ENCODE results near the gene SQOR.

The SQOR gene

DNA sequence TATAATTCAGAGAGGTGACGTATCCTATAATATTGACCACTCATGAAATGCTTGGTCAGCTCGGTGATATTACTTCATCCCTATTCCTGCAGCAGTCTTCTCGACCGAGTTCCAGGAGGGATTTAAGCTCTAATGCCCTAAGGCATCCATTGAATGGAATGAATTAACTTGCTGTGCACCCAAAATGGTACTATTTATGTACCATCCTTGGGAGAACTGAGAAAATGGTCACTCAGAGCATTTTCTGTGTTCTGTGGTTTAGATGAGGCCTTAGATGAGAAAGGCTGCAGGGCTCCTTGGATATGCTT, 47.0 kb upstream of the SQOR start:
- H3K4me1 ChIP-seq (ENCODE audit: control insufficient read depth in 1 of 2, insufficient read depth in 1 of 2, low read depth in 1 of 2, low read length in 1 of 2): peaks cover 32 to 35% of the 10 kb centered on the region in 2 experiments
- H3K36me3 ChIP-seq: peaks cover 8% of the 10 kb centered on the region

DNA sequence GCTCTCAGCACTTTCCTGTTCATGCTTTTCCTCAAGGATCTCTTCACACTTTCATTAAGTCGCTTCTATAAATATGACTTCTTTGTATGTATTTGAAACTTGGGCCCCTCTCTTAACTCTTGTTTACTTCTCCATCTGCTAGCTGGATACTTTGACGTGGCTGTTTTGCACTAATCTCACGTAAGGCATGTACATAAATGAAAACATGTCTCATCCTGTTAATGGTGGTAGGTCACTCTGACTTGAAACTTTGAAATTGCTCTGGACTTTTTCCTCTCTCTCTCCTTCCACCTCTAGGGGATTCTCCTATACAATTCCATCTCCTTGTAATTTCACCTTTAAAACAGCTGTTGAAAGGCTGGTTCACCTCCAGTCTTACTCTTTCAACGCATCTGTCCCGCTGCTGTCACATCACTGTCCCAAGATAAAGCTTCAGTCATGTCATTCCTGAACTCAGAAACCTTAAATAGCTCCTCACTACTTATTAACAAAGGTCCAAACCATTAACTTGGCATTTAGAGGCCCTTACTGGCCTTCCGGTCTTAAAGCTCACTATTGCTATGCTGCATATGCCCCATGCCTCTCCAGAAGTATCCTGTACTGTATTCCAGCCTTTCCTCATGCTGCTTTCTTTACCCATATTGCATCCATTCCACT, 46.5 kb upstream of the SQOR start:
- H3K4me3 ChIP-seq (ENCODE audit: low read depth in 1 of 2, low read length in 1 of 2): peak overlapping the region; percentile 79 to 85
- H3K4me1 ChIP-seq (ENCODE audit: control insufficient read depth in 1 of 2, insufficient read depth in 1 of 2, low read depth in 1 of 2, low read length in 1 of 2): peaks cover 31 to 33% of the 10 kb centered on the region in 2 experiments
- peak overlapping the region; percentile 96 for H3K27ac ChIP-seq
- peaks cover 9% of the 10 kb centered on the region for H3K36me3 ChIP-seq
- H3K27me3 ChIP-seq: no peaks in the 10 kb centered on the region
- H3K9me3 ChIP-seq: no peaks in the 10 kb centered on the region
- TF ChIP-seq, protein P1, sequence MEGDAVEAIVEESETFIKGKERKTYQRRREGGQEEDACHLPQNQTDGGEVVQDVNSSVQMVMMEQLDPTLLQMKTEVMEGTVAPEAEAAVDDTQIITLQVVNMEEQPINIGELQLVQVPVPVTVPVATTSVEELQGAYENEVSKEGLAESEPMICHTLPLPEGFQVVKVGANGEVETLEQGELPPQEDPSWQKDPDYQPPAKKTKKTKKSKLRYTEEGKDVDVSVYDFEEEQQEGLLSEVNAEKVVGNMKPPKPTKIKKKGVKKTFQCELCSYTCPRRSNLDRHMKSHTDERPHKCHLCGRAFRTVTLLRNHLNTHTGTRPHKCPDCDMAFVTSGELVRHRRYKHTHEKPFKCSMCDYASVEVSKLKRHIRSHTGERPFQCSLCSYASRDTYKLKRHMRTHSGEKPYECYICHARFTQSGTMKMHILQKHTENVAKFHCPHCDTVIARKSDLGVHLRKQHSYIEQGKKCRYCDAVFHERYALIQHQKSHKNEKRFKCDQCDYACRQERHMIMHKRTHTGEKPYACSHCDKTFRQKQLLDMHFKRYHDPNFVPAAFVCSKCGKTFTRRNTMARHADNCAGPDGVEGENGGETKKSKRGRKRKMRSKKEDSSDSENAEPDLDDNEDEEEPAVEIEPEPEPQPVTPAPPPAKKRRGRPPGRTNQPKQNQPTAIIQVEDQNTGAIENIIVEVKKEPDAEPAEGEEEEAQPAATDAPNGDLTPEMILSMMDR (IDR thresholded peaks at IDR 0.05): no peak

More for the DNA sequence above, 47.0 kb upstream of the SQOR start:
- TF ChIP-seq, protein P1 (IDR thresholded peaks at IDR 0.05): no peak
- peaks cover 3% of the 10 kb centered on the region for H3K27me3 ChIP-seq
- H3K9me3 ChIP-seq: no peaks in the 10 kb centered on the region
- peak overlapping the region; percentile 79 to 85 for H3K4me3 ChIP-seq (ENCODE audit: low read depth in 1 of 2, low read length in 1 of 2)
- peak overlapping the region; percentile 96 for H3K27ac ChIP-seq

DNA sequence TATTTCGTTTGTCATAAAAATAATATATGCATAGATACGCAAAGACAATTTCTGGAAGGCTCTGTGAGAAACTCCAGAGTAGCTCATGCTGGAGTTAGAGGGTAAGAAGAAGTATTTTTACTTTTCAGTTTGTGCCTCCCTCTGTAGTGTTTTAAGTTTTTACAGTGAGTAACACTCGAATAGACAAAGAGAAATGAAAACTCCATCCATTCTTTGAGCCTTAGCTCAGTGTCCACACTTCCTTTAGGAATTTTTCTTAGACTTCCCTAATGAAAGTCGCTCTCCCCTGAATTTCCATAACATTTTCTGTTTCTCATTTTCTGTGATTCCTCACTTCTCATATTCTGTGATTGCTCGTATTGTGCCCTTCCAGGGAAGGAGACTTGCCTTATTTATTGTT, 45.6 kb upstream of the SQOR start:
- H3K4me3 ChIP-seq (ENCODE audit: low read depth in 1 of 2, low read length in 1 of 2): no peak overlapping the region
- peaks cover 22 to 24% of the 10 kb centered on the region in 2 experiments for H3K4me1 ChIP-seq (ENCODE audit: control insufficient read depth in 1 of 2, insufficient read depth in 1 of 2, low read depth in 1 of 2, low read length in 1 of 2)
- no peak overlapping the region for H3K27ac ChIP-seq
- no peaks in the 10 kb centered on the region for H3K9me3 ChIP-seq
- no peaks in the 10 kb centered on the region for H3K27me3 ChIP-seq
- peaks cover 10% of the 10 kb centered on the region for H3K36me3 ChIP-seq
- TF ChIP-seq, protein P1 (IDR thresholded peaks at IDR 0.05): no peak

DNA sequence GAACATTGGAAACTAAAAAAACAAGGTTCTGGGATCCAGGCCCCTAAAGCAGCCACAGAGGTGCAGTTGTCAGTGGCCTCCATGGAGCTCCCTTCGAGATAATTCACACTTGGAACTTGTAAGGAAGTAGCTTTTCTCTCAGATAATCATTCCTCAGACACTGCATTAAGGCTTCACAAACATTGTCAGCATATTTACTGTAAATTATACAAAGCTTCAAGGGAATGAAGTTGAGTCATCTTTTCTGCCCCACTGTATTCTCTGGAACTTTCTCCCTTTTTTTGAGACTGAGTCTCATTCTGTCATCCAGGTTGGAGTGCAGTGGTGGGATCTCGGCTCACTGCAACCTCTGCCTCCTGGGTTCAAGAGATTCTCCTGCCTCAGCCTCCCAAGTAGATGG, 40.5 kb upstream of the SQOR start:
- H3K27ac ChIP-seq: no peak overlapping the region
- no peak overlapping the region for H3K4me3 ChIP-seq (ENCODE audit: low read depth in 1 of 2, low read length in 1 of 2)
- TF ChIP-seq, protein P1 (IDR thresholded peaks at IDR 0.05): no peak
- no peaks in the 10 kb centered on the region for H3K4me1 ChIP-seq (ENCODE audit: control insufficient read depth in 1 of 2, insufficient read depth in 1 of 2, low read depth in 1 of 2, low read length in 1 of 2)
- no peaks in the 10 kb centered on the region for H3K27me3 ChIP-seq
- peaks cover 28% of the 10 kb centered on the region for H3K36me3 ChIP-seq
- no peaks in the 10 kb centered on the region for H3K9me3 ChIP-seq

DNA sequence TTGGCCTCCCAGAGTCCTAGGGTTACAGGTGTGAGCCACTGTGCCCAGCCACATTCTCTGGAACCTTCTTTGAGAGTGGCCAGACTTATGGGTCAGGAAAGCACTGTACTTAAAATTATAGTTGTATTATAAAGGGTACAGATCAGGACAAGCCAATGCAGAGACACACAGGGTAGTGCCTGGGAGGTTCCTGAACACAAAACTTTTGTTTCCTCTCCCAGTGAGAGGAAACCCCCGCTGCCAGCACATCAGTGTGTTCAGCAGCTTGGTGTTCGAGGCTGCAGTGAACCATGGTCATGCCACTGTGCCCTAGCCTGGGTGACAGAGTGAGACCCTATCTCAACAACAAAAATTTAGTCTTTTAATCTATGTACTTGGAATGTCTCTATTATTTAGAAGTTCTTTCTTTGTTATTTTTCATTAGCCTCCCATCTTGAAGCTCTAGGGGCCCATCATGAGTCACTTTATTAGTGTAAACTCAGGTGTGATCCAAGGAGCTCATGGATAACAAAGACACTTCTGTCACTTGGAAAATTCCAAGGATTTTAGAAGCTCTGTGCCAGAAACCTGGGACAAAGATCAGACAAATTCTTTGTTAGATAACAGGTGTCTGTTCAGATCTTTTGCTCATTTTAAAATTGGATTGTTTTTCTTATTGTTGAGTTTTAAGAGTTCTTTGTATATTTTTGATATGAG, 39.8 kb upstream of the SQOR start:
- H3K4me3 ChIP-seq (ENCODE audit: low read depth in 1 of 2, low read length in 1 of 2): no peak overlapping the region
- H3K27me3 ChIP-seq: no peaks in the 10 kb centered on the region
- TF ChIP-seq, protein P1 (IDR thresholded peaks at IDR 0.05): no peak
- H3K27ac ChIP-seq: no peak overlapping the region
- no peaks in the 10 kb centered on the region for H3K4me1 ChIP-seq (ENCODE audit: control insufficient read depth in 1 of 2, insufficient read depth in 1 of 2, low read depth in 1 of 2, low read length in 1 of 2)
- peaks cover 28% of the 10 kb centered on the region for H3K36me3 ChIP-seq
- H3K9me3 ChIP-seq: no peaks in the 10 kb centered on the region

Measured in neutrophil (primary cell).